Medulla oblongata (tissue), 1 donor: ENCODE measurements around the gene PIM3.

Experiments used
- DNase-seq: peaks from one replicate; pipeline ENCODE4 v3.0.0-alpha.2; 2015; ENCODE audit errors: extremely low spot score

The PIM3 gene

GRCh38 chr22:49928185-49928495 lies 32.4 kb upstream of the PIM3 start:
- no peak for DNase-seq

- no peak for DNase-seq
Observed at GRCh38 chr22:49928555-49929210, 31.9 kb upstream of the PIM3 start.

GRCh38 chr22:49929211-49929979 lies 31.2 kb upstream of the PIM3 start:
- no peak for DNase-seq

- no peak for DNase-seq
Observed at GRCh38 chr22:49929994-49930575, 30.5 kb upstream of the PIM3 start.

- peak; percentile 95 for DNase-seq
Observed at GRCh38 chr22:49930596-49931412, 29.8 kb upstream of the PIM3 start.

GRCh38 chr22:49933236-49934159 lies 27.1 kb upstream of the PIM3 start:
- DNase-seq = peak; percentile 71

- DNase-seq = peak; percentile 63
Observed at GRCh38 chr22:49934160-49934890, 26.2 kb upstream of the PIM3 start.

GRCh38 chr22:49934891-49935557 lies 25.5 kb upstream of the PIM3 start:
- peak; percentile 50 for DNase-seq

- DNase-seq = no peak
Observed at GRCh38 chr22:49935561-49935960, 25.0 kb upstream of the PIM3 start.

- peak; percentile 72 for DNase-seq
Observed at GRCh38 chr22:49936018-49936972, 24.3 kb upstream of the PIM3 start.

GRCh38 chr22:49936973-49937757 lies 23.4 kb upstream of the PIM3 start:
- peak; percentile 87 for DNase-seq

- peak; percentile 81 for DNase-seq
Observed at GRCh38 chr22:49937758-49938564, 22.6 kb upstream of the PIM3 start.

- DNase-seq = no peak
Observed at GRCh38 chr22:49938565-49939136, 21.9 kb upstream of the PIM3 start.

GRCh38 chr22:49941507-49942316 lies 18.9 kb upstream of the PIM3 start:
- DNase-seq = no peak

GRCh38 chr22:49942565-49943404 lies 17.8 kb upstream of the PIM3 start:
- DNase-seq = no peak
